ENCODE data around the gene ABTB2.

GRCh38 chr11:34333787-34334186 lies 24.0 kb downstream of the ABTB2 start:
- TF ChIP-seq POLR2AphosphoS5 (IDR thresholded peaks at IDR 0.05; ENCODE audit: low read depth) (no peak), CTCF (conservative IDR thresholded peaks at IDR 0.05; ENCODE audit: low read depth in 2 of 2) (no peak), REST (IDR thresholded peaks at IDR 0.05; ENCODE audit: unreplicated experiment) (no peak), EZH2phosphoT487 (IDR thresholded peaks at IDR 0.05; ENCODE audit: unreplicated experiment) (no peak), EZH2 (IDR thresholded peaks at IDR 0.05; ENCODE audit: low read depth, unreplicated experiment) (no peak), ETS1 (IDR thresholded peaks at IDR 0.05) (no peak), CREB1 (CRISPR knock-in tag; IDR thresholded peaks at IDR 0.05; ENCODE audit: low read depth) (no peak), JUNB (IDR thresholded peaks at IDR 0.05; ENCODE audit: unreplicated experiment) (no peak)

All from GM23338 (cell line).